Measurements from ENCODE around the gene SIL1.

The SIL1 gene

DNA sequence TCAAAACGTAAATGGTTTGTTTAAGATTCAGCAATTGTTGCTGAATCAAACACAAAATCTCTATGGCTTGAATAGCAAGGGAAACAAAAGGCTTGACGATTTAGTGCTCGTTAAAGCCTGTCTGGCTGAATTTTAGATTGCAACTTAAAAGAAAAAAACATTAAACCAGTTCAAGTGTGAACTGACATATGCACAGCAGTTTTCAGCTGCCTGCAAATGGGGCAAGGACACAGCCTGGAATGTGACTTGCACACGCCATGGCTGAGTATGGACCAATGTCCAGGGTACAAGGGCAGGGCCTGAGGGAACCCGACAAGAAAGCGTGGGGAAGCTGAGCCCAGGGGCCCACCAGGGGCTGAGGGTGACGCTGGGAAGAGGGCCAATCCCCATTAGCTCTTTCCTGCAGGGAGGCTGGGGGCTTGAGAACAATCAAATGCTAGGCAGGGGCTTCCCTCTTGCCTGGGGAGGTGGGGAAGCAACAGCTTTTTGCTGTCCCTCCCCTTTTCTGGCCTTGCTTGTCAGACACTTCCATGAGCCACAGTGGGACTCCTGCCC lies 233.4 kb downstream of the SIL1 start:
- Histone ChIP-seq H2AK5ac (ENCODE audit: low read length, severe bottlenecking) (peak overlapping the region; percentile 25), H3K4ac (ENCODE audit: low read depth in 1 of 2, low read length in 2 of 2) (peak overlapping the region; percentile 1 to 73), H3K27ac (ENCODE audit: low read length, poor library complexity, severe bottlenecking) (peak overlapping the region; percentile 21), H3K23ac (ENCODE audit: low read length in 2 of 2) (no peak overlapping the region), H3K14ac (ENCODE audit: low read length in 2 of 2) (no peak overlapping the region), H2BK120ac (ENCODE audit: low read depth, low read length) (no peak overlapping the region), H4K8ac (ENCODE audit: low read length) (no peak overlapping the region), H3K9me3 (ENCODE audit: control insufficient read depth, low read length) (no peaks in the 10 kb centered on the region), H3K4me1 (ENCODE audit: control insufficient read depth, insufficient read depth, low read depth, low read length) (peaks cover 19% of the 10 kb centered on the region), H3K79me1 (replicated peaks; ENCODE audit: low read length, poor library complexity, severe bottlenecking) (peaks cover 18% of the 10 kb centered on the region), H3K4me2 (ENCODE audit: low read length, poor library complexity, severe bottlenecking) (no peak overlapping the region), H2AFZ (ENCODE audit: low read depth, low read length) (no peak overlapping the region), H3K27me3 (ENCODE audit: control insufficient read depth in 1 of 2, insufficient read depth in 1 of 2, low read length in 2 of 2) (no peaks in the 10 kb centered on the region), H3K4me3 (ENCODE audit: insufficient read depth in 1 of 2, low read depth in 1 of 2, low read length in 2 of 2) (no peak overlapping the region), H3K18ac (ENCODE audit: low read depth in 1 of 2, low read length in 2 of 2) (peak overlapping the region; percentile 52 to 68), H2BK12ac (ENCODE audit: low read length in 2 of 2) (peak overlapping the region; percentile 6 to 11), H3K36me3 (ENCODE audit: control insufficient read depth in 1 of 2, insufficient read depth in 2 of 2, low read depth in 1 of 2, low read length in 2 of 2) (peaks cover 0 to 2% of the 10 kb centered on the region in 2 experiments), H3K9ac (ENCODE audit: low read length) (no peak overlapping the region), H2BK5ac (ENCODE audit: low read depth, low read length, poor library complexity, severe bottlenecking) (no peak overlapping the region), H2BK15ac (ENCODE audit: low read depth, poor library complexity, severe bottlenecking) (peak overlapping the region; percentile 9), H4K91ac (ENCODE audit: low read length) (peak overlapping the region; percentile 55)
- 64% methylated on average over 7 of the region's 7 CpGs for WGBS
- DNase-seq: no peak

GRCh38 chr5:138963763-138964371 lies 234.3 kb downstream of the SIL1 start:
- peaks cover 16% of the 10 kb centered on the region for H3K79me1 ChIP-seq (replicated peaks; ENCODE audit: low read length, poor library complexity, severe bottlenecking)
- H3K9me3 ChIP-seq (ENCODE audit: control insufficient read depth, low read length): no peaks in the 10 kb centered on the region
- H3K4ac ChIP-seq (ENCODE audit: low read depth in 1 of 2, low read length in 2 of 2): no peak overlapping the region
- peak overlapping the region in 1 of 2 experiments; percentile 38 for H3K18ac ChIP-seq (ENCODE audit: low read depth in 1 of 2, low read length in 2 of 2)
- H3K36me3 ChIP-seq (ENCODE audit: control insufficient read depth in 1 of 2, insufficient read depth in 2 of 2, low read depth in 1 of 2, low read length in 2 of 2): peaks cover 0 to 2% of the 10 kb centered on the region in 2 experiments
- H3K23ac ChIP-seq (ENCODE audit: low read length in 2 of 2): no peak overlapping the region
- no peak overlapping the region for H2AFZ ChIP-seq (ENCODE audit: low read depth, low read length)
- peaks cover 19% of the 10 kb centered on the region for H3K4me1 ChIP-seq (ENCODE audit: control insufficient read depth, insufficient read depth, low read depth, low read length)
- H3K4me3 ChIP-seq (ENCODE audit: insufficient read depth in 1 of 2, low read depth in 1 of 2, low read length in 2 of 2): no peak overlapping the region
- WGBS: 47% methylated on average over 12 of the region's 13 CpGs
- peak; percentile 85 for DNase-seq
- H2BK120ac ChIP-seq (ENCODE audit: low read depth, low read length): no peak overlapping the region
- H3K14ac ChIP-seq (ENCODE audit: low read length in 2 of 2): no peak overlapping the region
- no peak overlapping the region for H4K91ac ChIP-seq (ENCODE audit: low read length)
- peak overlapping the region; percentile 64 for H4K8ac ChIP-seq (ENCODE audit: low read length)
- no peak overlapping the region for H3K4me2 ChIP-seq (ENCODE audit: low read length, poor library complexity, severe bottlenecking)
- peak overlapping the region; percentile 43 for H2AK5ac ChIP-seq (ENCODE audit: low read length, severe bottlenecking)
- H3K27me3 ChIP-seq (ENCODE audit: control insufficient read depth in 1 of 2, insufficient read depth in 1 of 2, low read length in 2 of 2): no peaks in the 10 kb centered on the region
- H3K27ac ChIP-seq (ENCODE audit: low read length, poor library complexity, severe bottlenecking): peak overlapping the region; percentile 60
- no peak overlapping the region for H3K9ac ChIP-seq (ENCODE audit: low read length)
- H2BK5ac ChIP-seq (ENCODE audit: low read depth, low read length, poor library complexity, severe bottlenecking): no peak overlapping the region
- H2BK15ac ChIP-seq (ENCODE audit: low read depth, poor library complexity, severe bottlenecking): no peak overlapping the region
- no peak overlapping the region for H2BK12ac ChIP-seq (ENCODE audit: low read length in 2 of 2)

- no peak overlapping the region for H2BK120ac ChIP-seq (ENCODE audit: low read depth, low read length)
- H3K36me3 ChIP-seq (ENCODE audit: control insufficient read depth in 1 of 2, insufficient read depth in 2 of 2, low read depth in 1 of 2, low read length in 2 of 2): no peaks in the 10 kb centered on the region
- no peaks in the 10 kb centered on the region for H3K9me3 ChIP-seq (ENCODE audit: control insufficient read depth, low read length)
- peak overlapping the region in 1 of 2 experiments; percentile 21 for H2BK12ac ChIP-seq (ENCODE audit: low read length in 2 of 2)
- H3K14ac ChIP-seq (ENCODE audit: low read length in 2 of 2): no peak overlapping the region
- H3K79me1 ChIP-seq (replicated peaks; ENCODE audit: low read length, poor library complexity, severe bottlenecking): peaks cover 12% of the 10 kb centered on the region
- peak overlapping the region in 1 of 2 experiments; percentile 11 for H3K18ac ChIP-seq (ENCODE audit: low read depth in 1 of 2, low read length in 2 of 2)
- WGBS: 98% methylated on average over 3 of the region's 4 CpGs
- no peak overlapping the region for H2BK15ac ChIP-seq (ENCODE audit: low read depth, poor library complexity, severe bottlenecking)
- H2AK5ac ChIP-seq (ENCODE audit: low read length, severe bottlenecking): peak overlapping the region; percentile 47
- no peak overlapping the region for H3K23ac ChIP-seq (ENCODE audit: low read length in 2 of 2)
- H4K8ac ChIP-seq (ENCODE audit: low read length): peak overlapping the region; percentile 29
- H3K27ac ChIP-seq (ENCODE audit: low read length, poor library complexity, severe bottlenecking): no peak overlapping the region
- H3K4ac ChIP-seq (ENCODE audit: low read depth in 1 of 2, low read length in 2 of 2): no peak overlapping the region
- no peak for DNase-seq
- no peak overlapping the region for H2AFZ ChIP-seq (ENCODE audit: low read depth, low read length)
- no peak overlapping the region for H3K9ac ChIP-seq (ENCODE audit: low read length)
- no peak overlapping the region for H3K4me3 ChIP-seq (ENCODE audit: insufficient read depth in 1 of 2, low read depth in 1 of 2, low read length in 2 of 2)
- no peak overlapping the region for H3K4me2 ChIP-seq (ENCODE audit: low read length, poor library complexity, severe bottlenecking)
- H4K91ac ChIP-seq (ENCODE audit: low read length): peak overlapping the region; percentile 61
- no peaks in the 10 kb centered on the region for H3K27me3 ChIP-seq (ENCODE audit: control insufficient read depth in 1 of 2, insufficient read depth in 1 of 2, low read length in 2 of 2)
- H2BK5ac ChIP-seq (ENCODE audit: low read depth, low read length, poor library complexity, severe bottlenecking): no peak overlapping the region
- peaks cover 14% of the 10 kb centered on the region for H3K4me1 ChIP-seq (ENCODE audit: control insufficient read depth, insufficient read depth, low read depth, low read length)
Observed at GRCh38 chr5:138962614-138963370, 235.4 kb downstream of the SIL1 start.

GRCh38 chr5:138961729-138962128 lies 236.4 kb downstream of the SIL1 start:
- H3K9me3 ChIP-seq (ENCODE audit: control insufficient read depth, low read length): no peaks in the 10 kb centered on the region
- H3K23ac ChIP-seq (ENCODE audit: low read length in 2 of 2): no peak overlapping the region
- H3K4me3 ChIP-seq (ENCODE audit: insufficient read depth in 1 of 2, low read depth in 1 of 2, low read length in 2 of 2): no peak overlapping the region
- H3K79me1 ChIP-seq (replicated peaks; ENCODE audit: low read length, poor library complexity, severe bottlenecking): peaks cover 12% of the 10 kb centered on the region
- no peak overlapping the region for H3K14ac ChIP-seq (ENCODE audit: low read length in 2 of 2)
- no peak overlapping the region for H2AFZ ChIP-seq (ENCODE audit: low read depth, low read length)
- H3K27me3 ChIP-seq (ENCODE audit: control insufficient read depth in 1 of 2, insufficient read depth in 1 of 2, low read length in 2 of 2): no peaks in the 10 kb centered on the region
- no peak overlapping the region for H2BK12ac ChIP-seq (ENCODE audit: low read length in 2 of 2)
- 95% methylated on average over 1 of the region's 1 CpG for WGBS
- no peak overlapping the region for H4K8ac ChIP-seq (ENCODE audit: low read length)
- peaks cover 15% of the 10 kb centered on the region for H3K4me1 ChIP-seq (ENCODE audit: control insufficient read depth, insufficient read depth, low read depth, low read length)
- H3K27ac ChIP-seq (ENCODE audit: low read length, poor library complexity, severe bottlenecking): no peak overlapping the region
- no peak for DNase-seq
- no peak overlapping the region for H4K91ac ChIP-seq (ENCODE audit: low read length)
- H2BK5ac ChIP-seq (ENCODE audit: low read depth, low read length, poor library complexity, severe bottlenecking): no peak overlapping the region
- no peak overlapping the region for H3K4me2 ChIP-seq (ENCODE audit: low read length, poor library complexity, severe bottlenecking)
- no peak overlapping the region for H3K18ac ChIP-seq (ENCODE audit: low read depth in 1 of 2, low read length in 2 of 2)
- H2AK5ac ChIP-seq (ENCODE audit: low read length, severe bottlenecking): peak overlapping the region; percentile 10
- H3K9ac ChIP-seq (ENCODE audit: low read length): no peak overlapping the region
- no peaks in the 10 kb centered on the region for H3K36me3 ChIP-seq (ENCODE audit: control insufficient read depth in 1 of 2, insufficient read depth in 2 of 2, low read depth in 1 of 2, low read length in 2 of 2)
- H3K4ac ChIP-seq (ENCODE audit: low read depth in 1 of 2, low read length in 2 of 2): no peak overlapping the region
- no peak overlapping the region for H2BK120ac ChIP-seq (ENCODE audit: low read depth, low read length)
- H2BK15ac ChIP-seq (ENCODE audit: low read depth, poor library complexity, severe bottlenecking): no peak overlapping the region

Measured in mesenchymal stem cell (in vitro differentiated cells and primary cell).